ENCODE results near the gene MOGAT3. TPM values are rescaled to one million over a fixed set of nuclear protein-coding genes. Genes with fewer than 3 reads are reported as not detected.
A peak's percentile ranks its signal among the peaks of the same experiment; 100 is the strongest.

MOGAT3 gene
- total RNA-seq, 2 experiments from 2014 or later, result not detected

DNA sequence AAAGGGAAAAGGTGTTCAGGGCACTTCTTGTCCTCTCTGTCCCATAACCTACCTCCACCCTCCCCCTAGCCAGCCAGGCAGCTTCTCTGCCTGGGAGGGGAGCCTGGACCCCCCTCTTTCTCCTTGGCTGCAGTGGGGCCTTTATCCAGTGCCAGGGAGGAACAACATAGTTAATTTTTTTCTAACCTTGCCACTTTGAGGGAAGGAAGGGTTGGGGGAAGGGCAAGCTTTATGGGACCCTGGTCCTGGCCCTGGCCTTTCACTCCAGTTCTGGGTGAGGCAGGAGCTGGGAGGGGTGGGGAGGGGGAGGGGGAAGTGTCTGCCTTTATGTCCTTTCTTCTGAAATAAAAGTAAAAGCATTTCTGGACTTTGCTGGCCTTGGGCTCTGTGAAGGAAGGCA, 39.9 kb downstream of the MOGAT3 start:
- Mint-ChIP-seq H3K4me3 (no peak overlapping the region), H3K4me1 (ENCODE audit: low read depth) (peaks cover 22% of the 10 kb centered on the region), H3K27me3 (ENCODE audit: low read depth) (peaks cover 26% of the 10 kb centered on the region), H3K27ac (no peak overlapping the region), H3K36me3 (ENCODE audit: low read depth) (peaks cover 15% of the 10 kb centered on the region), H3K9me3 (no peaks in the 10 kb centered on the region)
- no peak for DNase-seq
- intact Hi-C loops (cut with micrococcal nuclease), result loop anchor here (10.0 kb wide), 1 partner anchor 266 kb away; the partner anchor contains the start of gene ACHE
- CTCF ChIA-PET, result interaction anchor here (0.6 to 2.0 kb wide), 3 partner anchors 17 to 55 kb away, joined by 3 to 6 read pairs (median 3); no protein-coding TSS in a partner anchor

DNA sequence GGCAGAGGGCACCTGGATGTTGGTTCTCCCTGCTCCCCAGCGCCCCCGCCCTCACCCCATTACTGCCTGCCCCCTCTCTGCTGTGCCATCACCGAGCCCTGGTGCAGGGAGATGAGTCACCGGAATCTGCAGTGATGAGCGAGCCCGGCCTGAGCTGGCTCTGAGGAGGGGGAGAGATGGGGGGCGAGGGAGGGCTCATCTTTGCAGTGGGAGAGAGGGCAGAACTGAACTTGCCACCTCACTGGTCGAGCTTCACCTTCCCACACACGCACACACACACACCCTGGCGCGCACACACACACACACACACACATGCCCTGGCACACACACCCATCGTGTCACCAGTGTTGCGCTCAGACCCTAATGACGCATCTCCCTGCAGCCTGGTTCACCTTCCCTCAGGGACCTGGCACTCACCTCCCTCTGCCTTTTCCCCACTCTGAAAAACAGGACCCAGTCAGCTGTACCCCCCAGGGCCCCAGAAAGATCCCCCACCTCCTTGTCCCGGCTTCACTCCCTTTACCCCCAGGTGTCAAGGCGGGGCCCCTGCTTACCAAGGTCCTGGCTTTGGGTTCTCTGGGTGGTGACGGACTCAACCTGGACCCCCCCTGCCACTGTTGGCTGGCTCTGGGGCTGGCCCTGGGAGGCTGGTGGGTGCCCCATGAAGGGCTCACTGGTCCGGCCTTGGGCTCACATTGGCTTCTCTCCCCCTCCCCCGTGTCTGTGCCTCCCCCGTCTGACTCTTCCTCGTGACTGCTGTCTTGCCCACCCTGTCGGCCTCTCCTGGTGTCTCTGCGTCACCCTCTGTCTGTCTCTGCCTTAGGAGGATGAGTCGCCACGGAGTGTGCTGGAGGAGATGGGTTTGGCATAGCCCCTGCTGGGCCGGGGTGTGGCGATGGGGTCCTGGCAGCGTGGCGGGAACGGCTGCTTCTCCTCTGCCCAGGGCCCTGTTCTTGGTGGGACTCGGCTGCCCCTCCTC, 40.9 kb downstream of the MOGAT3 start:
- H3K27me3 Mint-ChIP-seq (ENCODE audit: low read depth), result peaks cover 17% of the 10 kb centered on the region
- no peak overlapping the region for H3K4me3 Mint-ChIP-seq
- H3K27ac Mint-ChIP-seq, result no peak overlapping the region
- peaks cover 15% of the 10 kb centered on the region for H3K36me3 Mint-ChIP-seq (ENCODE audit: low read depth)
- intact Hi-C loops (cut with micrococcal nuclease), result loop anchor here (10.0 kb wide), 1 partner anchor 265 kb away; the partner anchor contains the start of gene ACHE
- H3K9me3 Mint-ChIP-seq, result no peaks in the 10 kb centered on the region
- H3K4me1 Mint-ChIP-seq (ENCODE audit: low read depth), result peaks cover 19% of the 10 kb centered on the region
- CTCF ChIA-PET, result interaction anchor here (2.0 kb wide), 1 partner anchor 16 kb away, joined by 6 read pairs; no protein-coding TSS in a partner anchor
- DNase-seq, result no peak

DNA sequence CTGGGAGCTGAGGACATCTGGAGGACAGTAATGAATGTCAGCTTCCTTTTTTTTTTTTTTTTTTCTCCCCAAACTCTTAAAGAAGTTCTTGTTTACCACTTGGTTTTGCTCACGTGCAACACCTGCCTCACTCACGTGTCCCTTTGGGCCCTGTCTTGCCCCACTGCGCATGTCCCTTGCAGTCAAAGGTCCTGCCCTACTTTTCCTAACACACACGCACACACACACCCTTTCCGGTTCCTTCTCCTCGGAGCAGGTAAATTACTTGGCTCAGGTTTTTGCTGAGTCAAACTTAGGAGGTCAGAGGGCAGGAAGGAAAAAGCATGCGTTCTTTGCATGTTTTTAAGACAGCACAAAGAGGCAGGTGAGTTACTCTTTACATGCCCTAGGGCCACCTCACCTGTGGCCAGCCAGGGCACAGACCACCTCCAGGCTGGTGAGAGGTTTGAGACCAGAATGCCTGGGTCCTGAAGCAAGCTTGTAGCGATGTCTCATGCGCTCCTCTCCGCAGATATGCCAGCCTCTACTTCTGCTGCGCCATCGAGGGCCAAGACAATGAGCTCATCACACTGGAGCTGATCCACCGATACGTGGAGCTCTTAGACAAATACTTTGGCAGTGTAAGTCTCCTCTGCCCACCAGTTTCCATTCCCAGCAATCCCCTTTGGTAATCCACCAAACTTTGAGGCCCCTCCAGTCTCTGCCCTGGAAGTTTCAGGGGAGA, 43.8 kb downstream of the MOGAT3 start:
- no peak for DNase-seq
- CTCF ChIA-PET, result interaction anchor here (0.7 to 4.0 kb wide), 5 partner anchors 12 to 322 kb away, joined by 3 to 37 read pairs (median 3); no protein-coding TSS in a partner anchor
- Mint-ChIP-seq H3K27me3 (ENCODE audit: low read depth) (peaks cover 5% of the 10 kb centered on the region), H3K9me3 (no peaks in the 10 kb centered on the region), H3K4me3 (no peak overlapping the region), H3K36me3 (ENCODE audit: low read depth) (peaks cover 15% of the 10 kb centered on the region), H3K27ac (no peak overlapping the region), H3K4me1 (ENCODE audit: low read depth) (peaks cover 9% of the 10 kb centered on the region)
- intact Hi-C loops (cut with micrococcal nuclease), result no loop called here

DNA sequence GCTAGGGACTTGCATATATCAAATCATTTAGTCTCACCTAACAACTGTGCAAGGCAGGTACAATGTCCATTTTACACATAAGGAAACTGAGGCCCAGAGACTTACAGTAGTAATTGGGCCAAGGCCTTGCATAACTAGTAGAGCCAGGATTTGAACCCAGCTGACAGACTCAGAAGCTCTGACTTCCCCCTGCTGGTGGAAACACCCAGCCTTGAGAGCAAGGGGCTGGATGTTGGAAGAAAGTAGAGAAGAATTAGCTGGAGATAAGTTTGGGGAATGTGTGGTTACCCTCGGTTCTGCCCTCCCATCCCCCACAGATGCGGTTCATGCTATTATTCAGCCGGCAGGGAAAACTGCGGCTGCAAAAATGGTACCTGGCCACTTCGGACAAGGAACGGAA, 44.6 kb downstream of the MOGAT3 start:
- peaks cover 13% of the 10 kb centered on the region for H3K36me3 Mint-ChIP-seq (ENCODE audit: low read depth)

GRCh38 chr7:101155303-101155702, 45.5 kb downstream of the MOGAT3 start:
- Mint-ChIP-seq H3K27ac (no peak overlapping the region), H3K9me3 (no peaks in the 10 kb centered on the region), H3K4me1 (ENCODE audit: low read depth) (peaks cover 9% of the 10 kb centered on the region), H3K36me3 (ENCODE audit: low read depth) (peaks cover 12% of the 10 kb centered on the region), H3K27me3 (ENCODE audit: low read depth) (no peaks in the 10 kb centered on the region), H3K4me3 (peak overlapping the region; percentile 79)
- DNase-seq, result peak; percentile 20
- intact Hi-C loops (cut with micrococcal nuclease), result no loop called here
- CTCF ChIA-PET, result interaction anchor here (0.9 to 4.0 kb wide), 3 partner anchors 11 to 72 kb away, joined by 3 to 37 read pairs (median 4); no protein-coding TSS in a partner anchor

More for the DNA sequence above, 44.6 kb downstream of the MOGAT3 start:
- CTCF ChIA-PET, result interaction anchor here (0.7 to 4.0 kb wide), 4 partner anchors 12 to 323 kb away, joined by 3 to 37 read pairs (median 4); no protein-coding TSS in a partner anchor
- H3K4me3 Mint-ChIP-seq, result no peak overlapping the region
- DNase-seq, result no peak
- H3K27ac Mint-ChIP-seq, result no peak overlapping the region
- intact Hi-C loops (cut with micrococcal nuclease), result no loop called here
- no peaks in the 10 kb centered on the region for H3K9me3 Mint-ChIP-seq
- peaks cover 1% of the 10 kb centered on the region for H3K27me3 Mint-ChIP-seq (ENCODE audit: low read depth)
- H3K4me1 Mint-ChIP-seq (ENCODE audit: low read depth), result peaks cover 9% of the 10 kb centered on the region

- H3K4me3 Mint-ChIP-seq, result peak overlapping the region; percentile 79
- intact Hi-C loops (cut with micrococcal nuclease), result loop anchor here (1.0 kb wide), 2 partner anchors 11 to 16 kb away; partner anchors contain the start of gene VGF
- H3K4me1 Mint-ChIP-seq (ENCODE audit: low read depth), result peaks cover 9% of the 10 kb centered on the region
- DNase-seq, result peak; percentile 33
- H3K9me3 Mint-ChIP-seq, result no peaks in the 10 kb centered on the region
- H3K27me3 Mint-ChIP-seq (ENCODE audit: low read depth), result no peaks in the 10 kb centered on the region
- no peak overlapping the region for H3K27ac Mint-ChIP-seq
- H3K36me3 Mint-ChIP-seq (ENCODE audit: low read depth), result peaks cover 9% of the 10 kb centered on the region
- CTCF ChIA-PET, result interaction anchor here (4.0 kb wide), 1 partner anchor 10 kb away, joined by 37 read pairs; no protein-coding TSS in a partner anchor
Measured at GRCh38 chr7:101154693-101155102, 46.1 kb downstream of the MOGAT3 start.

- H3K4me1 Mint-ChIP-seq (ENCODE audit: low read depth), result peaks cover 9% of the 10 kb centered on the region
- H3K36me3 Mint-ChIP-seq (ENCODE audit: low read depth), result peaks cover 6% of the 10 kb centered on the region
- intact Hi-C loops (cut with micrococcal nuclease), result loop anchor here (1.0 kb wide), 2 partner anchors 11 to 16 kb away; partner anchors contain the start of gene VGF
- no peak within 1 kb of the TSS for H3K27ac Mint-ChIP-seq
- no peaks in the 10 kb centered on the region for H3K27me3 Mint-ChIP-seq (ENCODE audit: low read depth)
- H3K4me3 Mint-ChIP-seq, result peak within 1 kb of the TSS; percentile 79
- CTCF ChIA-PET, result interaction anchor here (0.8 to 2.3 kb wide), 3 partner anchors 10 to 39 kb away, joined by 3 to 22 read pairs (median 5); no protein-coding TSS in a partner anchor
- H3K9me3 Mint-ChIP-seq, result no peaks in the 10 kb centered on the region
- peak; percentile 96 for DNase-seq
Measured at GRCh38 chr7:101153969-101154692, 46.7 kb downstream of the MOGAT3 start, which contains the start of gene AP1S1. AP1S1 (plus strand) TSS chr7:101154476; CDS start chr7:101154515, 39 bp downstream.

GRCh38 chr7:101151908-101152651, 48.8 kb downstream of the MOGAT3 start:
- Mint-ChIP-seq H3K27ac (no peak overlapping the region), H3K9me3 (no peaks in the 10 kb centered on the region), H3K4me1 (ENCODE audit: low read depth) (peaks cover 10% of the 10 kb centered on the region), H3K36me3 (ENCODE audit: low read depth) (no peaks in the 10 kb centered on the region), H3K4me3 (no peak overlapping the region), H3K27me3 (ENCODE audit: low read depth) (peaks cover 3% of the 10 kb centered on the region)
- DNase-seq, result no peak
- CTCF ChIA-PET, result interaction anchor here (0.7 to 2.3 kb wide), 6 partner anchors 8 to 130 kb away, joined by 3 to 22 read pairs (median 5); no protein-coding TSS in a partner anchor
- intact Hi-C loops (cut with micrococcal nuclease), result no loop called here

Measured in activated naive CD4-positive, alpha-beta T cell treated with anti-CD3 and anti-CD28 coated beads for 36 hours (primary cell).